HS-27A (cell line): Measurements from ENCODE around the gene DOCK4.

Experiments
- DNase-seq: peaks from one replicate; pipeline ENCODE4 v3.0.0-alpha.2; 2012; ENCODE audit warnings: low read depth, missing footprints

DOCK4 gene

GRCh38 chr7:112220877-112221434, 14.8 kb upstream of the DOCK4 start:
- no peak for DNase-seq

GRCh38 chr7:112215787-112216186, 9.6 kb upstream of the DOCK4 start:
- no peak for DNase-seq

GRCh38 chr7:112214883-112215282, 8.7 kb upstream of the DOCK4 start:
- DNase-seq, result no peak

GRCh38 chr7:112214268-112214667, 8.1 kb upstream of the DOCK4 start:
- DNase-seq, result no peak

GRCh38 chr7:112213735-112214134, 7.5 kb upstream of the DOCK4 start:
- no peak for DNase-seq

GRCh38 chr7:112212571-112212970, 6.4 kb upstream of the DOCK4 start:
- no peak for DNase-seq

GRCh38 chr7:112211348-112211907, 5.2 kb upstream of the DOCK4 start:
- no peak for DNase-seq

- no peak for DNase-seq
Observed at GRCh38 chr7:112207765-112208164, 1.6 kb upstream of the DOCK4 start.

- no peak for DNase-seq
Observed at GRCh38 chr7:112206991-112207592, 893 bp upstream of the DOCK4 start.

- DNase-seq, result no peak
Observed at GRCh38 chr7:112205343-112206237, 609 bp downstream of the DOCK4 start.

- DNase-seq, result no peak
Observed at GRCh38 chr7:112204499-112205342, 1.5 kb downstream of the DOCK4 start.

- DNase-seq, result no peak
Observed at GRCh38 chr7:112203365-112203739, 2.8 kb downstream of the DOCK4 start.

- no peak for DNase-seq
Observed at GRCh38 chr7:112202816-112203215, 3.4 kb downstream of the DOCK4 start.

- no peak for DNase-seq
Observed at GRCh38 chr7:112201839-112202238, 4.4 kb downstream of the DOCK4 start.

GRCh38 chr7:112201411-112201810, 4.8 kb downstream of the DOCK4 start:
- no peak for DNase-seq

- no peak for DNase-seq
Observed at GRCh38 chr7:112199672-112200071, 6.5 kb downstream of the DOCK4 start.

GRCh38 chr7:112199035-112199655, 7.1 kb downstream of the DOCK4 start:
- DNase-seq, result no peak

- DNase-seq, result no peak
Observed at GRCh38 chr7:112197322-112197721, 8.9 kb downstream of the DOCK4 start.

GRCh38 chr7:112195717-112196116, 10.5 kb downstream of the DOCK4 start:
- DNase-seq, result no peak

GRCh38 chr7:112193915-112194502, 12.2 kb downstream of the DOCK4 start:
- no peak for DNase-seq
